Caco-2 (cell line): ENCODE measurements around the gene SLC43A3. TPM values are rescaled to one million over a fixed set of nuclear protein-coding genes. Genes with fewer than 3 reads are reported as not detected.

Experiments used
- BruUV-seq: library from RNA; stranded (reverse); fragments of 400-500 nt; replicated peaks from 2 replicates; lab custom pipeline; 2021; lab: Mats Ljungman, UMichigan
- CTCF ChIA-PET: fragments of 300-600 bp; sonication (Branson Sonifier 250); formaldehyde crosslinking; loops from one replicate; lab custom pipeline; 2022; ENCODE audit warnings: antibody characterized with exemption; lab: Charles Lee
- POLR2A ChIA-PET: fragments of 300-600 bp; sonication (Branson Sonifier 250); formaldehyde crosslinking; loops from one replicate; lab custom pipeline; 2022; ENCODE audit warnings: antibody characterized with exemption; lab: Charles Lee
- DNase-seq, 2 experiments: peaks; one replicate each; pipeline versions ENCODE4 v3.0.0 to v3.0.0-alpha.2; 2020 to 2022
- H3K27me3 ChIP-seq: replicated peaks from 2 replicates; pipeline ENCODE4 v1.6.0; 2011; ENCODE audit warnings: low read length; ENCODE audit not compliant: control insufficient read depth, insufficient read depth
- H3K36me3 ChIP-seq: 2 replicates; pipeline ENCODE4 v1.5.1; 2011; ENCODE audit warnings: low read length; ENCODE audit not compliant: control insufficient read depth, insufficient read depth
- H3K4me1 ChIP-seq: fragments of 250-450 bp; sonication (Bioruptor Pico); 2 replicates; pipeline ENCODE4 v1.5.1; 2020; ENCODE audit warnings: mild to moderate bottlenecking
- H3K4me3 ChIP-seq: 2 replicates; pipeline ENCODE4 v1.5.1; 2011; ENCODE audit warnings: low read depth, mild to moderate bottlenecking, control low read depth, low read length
- H3K9me3 ChIP-seq: fragments of 250-450 bp; sonication (Bioruptor Pico); 2 replicates; pipeline ENCODE4 v1.5.1; 2020; ENCODE audit warnings: mild to moderate bottlenecking, moderate library complexity
- H3K27ac Mint-ChIP-seq: one replicate; pipeline ENCODE4 v1.8.0; 2022; ENCODE audit warnings: mixed read lengths; ENCODE audit not compliant: unreplicated experiment
- H3K27me3 Mint-ChIP-seq: one replicate; pipeline ENCODE4 v1.8.0; 2022; ENCODE audit warnings: mixed read lengths; ENCODE audit not compliant: insufficient read depth, unreplicated experiment
- H3K36me3 Mint-ChIP-seq: one replicate; pipeline ENCODE4 v1.8.0; 2022; ENCODE audit warnings: mild to moderate bottlenecking, mixed read lengths; ENCODE audit not compliant: insufficient read depth, unreplicated experiment
- H3K4me1 Mint-ChIP-seq: one replicate; pipeline ENCODE4 v1.8.0; 2022; ENCODE audit warnings: low read depth, mixed read lengths; ENCODE audit not compliant: unreplicated experiment
- H3K4me3 Mint-ChIP-seq: one replicate; pipeline ENCODE4 v1.8.0; 2022; ENCODE audit warnings: mild to moderate bottlenecking, moderate library complexity, mixed read lengths; ENCODE audit not compliant: unreplicated experiment
- H3K9me3 Mint-ChIP-seq: one replicate; pipeline ENCODE4 v1.8.0; 2022; ENCODE audit warnings: mixed read lengths; ENCODE audit not compliant: unreplicated experiment
- CTCF ChIP-seq, 2 experiments: fragments of 200-600 bp in 1 of 2; IDR thresholded peaks; 1 replicate in 1 of 2; 2 replicates in 1 of 2; pipeline versions ENCODE4 v1.5.1 to v1.8.0; 2011 to 2022; ENCODE audit warnings: antibody characterized with exemption in 1 of 2, control low read depth in 1 of 2, inconsistent platforms in 1 of 2, low read depth in 1 of 2, low read length in 1 of 2, mild to moderate bottlenecking in 1 of 2, moderate library complexity in 1 of 2; ENCODE audit not compliant: insufficient read depth in 1 of 2, severe bottlenecking in 1 of 2, unreplicated experiment in 1 of 2
- intact Hi-C: fragments of 100-400 bp; cut with micrococcal nuclease; formaldehyde crosslinking; loops from one replicate; pipeline ENCODE4 v1.10.0; 2022; ENCODE audit not compliant: unreplicated experiment
- total RNA-seq: library from RNA; stranded (reverse); gene quantifications from 2 replicates; pipeline ENCODE4 v1.2.3, GENCODE V29; 2022

SLC43A3 gene
- total RNA-seq, 1 experiment from 2014 or later = not detected

- no TSS peak for BruUV-seq
- ChIA-PET POLR2A (no interaction called here), CTCF (no interaction called here)
- Histone ChIP-seq H3K36me3 (no peaks in the 10 kb centered on the region), H3K9me3 (no peaks in the 10 kb centered on the region), H3K27me3 (no peaks in the 10 kb centered on the region), H3K4me3 (no peak overlapping the region), H3K4me1 (no peaks in the 10 kb centered on the region)
- intact Hi-C loops = no loop called here
- Mint-ChIP-seq H3K4me3 (no peak overlapping the region), H3K27ac (no peak overlapping the region), H3K9me3 (no peaks in the 10 kb centered on the region), H3K36me3 (no peaks in the 10 kb centered on the region), H3K27me3 (no peaks in the 10 kb centered on the region), H3K4me1 (no peaks in the 10 kb centered on the region)
- no peak for DNase-seq
- TF ChIP-seq CTCF (IDR thresholded peaks at IDR 0.05; ENCODE audit: insufficient read depth in 1 of 2, low read depth in 1 of 2, low read length in 1 of 2, severe bottlenecking in 1 of 2, unreplicated experiment in 1 of 2) = no peak
These were observed 40.7 kb upstream of the SLC43A3 start for GRCh38 chr11:57467508-57468157.

DNA sequence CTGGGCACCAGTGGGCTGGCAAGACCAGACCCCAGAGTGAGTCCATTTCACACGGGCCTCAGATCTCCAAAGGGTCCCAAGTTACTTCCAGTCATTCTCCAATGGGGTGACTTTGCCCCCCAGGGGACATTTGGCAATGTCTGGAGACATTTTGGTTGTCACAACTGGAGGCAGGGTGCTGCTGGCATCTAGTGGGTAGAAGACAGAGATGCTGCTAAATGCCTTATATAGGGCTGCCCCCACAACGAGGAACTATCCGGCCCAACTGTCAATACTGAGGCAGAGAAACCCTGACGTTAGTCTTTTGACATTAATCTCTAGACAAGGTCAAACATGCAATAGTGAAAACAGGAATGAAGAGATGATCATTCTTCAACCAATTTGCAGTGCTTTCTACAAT is 39.8 kb upstream of the SLC43A3 start:
- Histone ChIP-seq H3K27me3 (no peaks in the 10 kb centered on the region), H3K4me1 (no peaks in the 10 kb centered on the region), H3K36me3 (no peaks in the 10 kb centered on the region), H3K9me3 (no peaks in the 10 kb centered on the region), H3K4me3 (no peak overlapping the region)
- peaks cover under 1% of the 10 kb centered on the region for H3K27me3 Mint-ChIP-seq
- BruUV-seq = no TSS peak
- TF ChIP-seq CTCF (IDR thresholded peaks at IDR 0.05; ENCODE audit: insufficient read depth in 1 of 2, low read depth in 1 of 2, low read length in 1 of 2, severe bottlenecking in 1 of 2, unreplicated experiment in 1 of 2) = no peak
- no peak overlapping the region for H3K4me3 Mint-ChIP-seq
- ChIA-PET CTCF (interaction anchor here (1.6 kb wide), 1 partner anchor 10 kb away, joined by 6 read pairs; no protein-coding TSS in a partner anchor), POLR2A (no interaction called here)
- intact Hi-C loops = no loop called here
- no peak for DNase-seq
- no peaks in the 10 kb centered on the region for H3K36me3 Mint-ChIP-seq
- no peak overlapping the region for H3K27ac Mint-ChIP-seq
- H3K9me3 Mint-ChIP-seq = no peaks in the 10 kb centered on the region
- H3K4me1 Mint-ChIP-seq = no peaks in the 10 kb centered on the region

DNA sequence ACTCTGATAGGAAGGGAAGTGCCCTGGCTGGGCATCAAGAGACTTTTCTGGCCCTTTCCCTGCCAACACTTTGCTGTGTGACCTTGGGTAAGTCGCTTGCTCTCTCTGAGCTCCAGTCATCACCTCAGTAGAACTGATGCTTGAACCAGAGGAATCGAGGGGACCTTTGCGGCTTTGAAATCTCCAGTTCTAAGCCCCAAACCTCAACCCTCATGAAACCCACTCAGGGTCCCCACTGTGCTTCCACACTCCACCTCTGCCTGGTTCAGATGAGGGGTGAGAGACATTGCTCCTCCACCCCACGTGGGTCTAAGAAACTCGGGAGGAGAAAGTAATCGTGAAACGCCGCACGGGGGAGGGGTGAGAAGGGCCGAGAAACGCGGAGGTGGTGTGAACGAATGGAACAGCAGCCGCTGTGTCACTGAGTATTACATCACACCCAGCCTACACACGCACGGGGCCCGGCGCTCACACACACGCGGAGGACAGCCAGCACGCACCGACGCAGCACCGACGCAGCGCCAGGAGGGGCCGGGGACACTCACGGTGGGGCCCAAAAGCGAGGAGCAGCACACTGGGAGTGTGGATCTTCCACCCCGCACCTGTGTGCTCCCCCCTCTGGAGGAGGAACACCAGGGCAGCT is 37.7 kb upstream of the SLC43A3 start:
- CTCF ChIA-PET = interaction anchor here (1.6 to 2.0 kb wide), 2 partner anchors 12 kb away, joined by 5 to 6 read pairs; no protein-coding TSS in a partner anchor
- peaks cover 5% of the 10 kb centered on the region for H3K4me1 Mint-ChIP-seq

More for the DNA sequence above, 37.7 kb upstream of the SLC43A3 start:
- no peak for TF ChIP-seq CTCF (IDR thresholded peaks at IDR 0.05; ENCODE audit: insufficient read depth in 1 of 2, low read depth in 1 of 2, low read length in 1 of 2, severe bottlenecking in 1 of 2, unreplicated experiment in 1 of 2)
- intact Hi-C loops = no loop called here
- H3K27me3 Mint-ChIP-seq = peaks cover 7% of the 10 kb centered on the region
- H3K4me1 ChIP-seq = peaks cover 2% of the 10 kb centered on the region; the same call in 1 of the 2 replicates
- H3K4me3 Mint-ChIP-seq = no peak overlapping the region
- BruUV-seq = no TSS peak
- no peaks in the 10 kb centered on the region for H3K9me3 Mint-ChIP-seq
- no peak for DNase-seq
- no peaks in the 10 kb centered on the region for H3K27me3 ChIP-seq
- no peak overlapping the region for H3K4me3 ChIP-seq
- H3K36me3 Mint-ChIP-seq = peaks cover 7% of the 10 kb centered on the region
- POLR2A ChIA-PET = no interaction called here
- H3K9me3 ChIP-seq = no peaks in the 10 kb centered on the region
- H3K36me3 ChIP-seq = no peaks in the 10 kb centered on the region
- no peak overlapping the region for H3K27ac Mint-ChIP-seq
